ENCODE measurements around the gene ARHGAP19.

Gene ARHGAP19

DNA sequence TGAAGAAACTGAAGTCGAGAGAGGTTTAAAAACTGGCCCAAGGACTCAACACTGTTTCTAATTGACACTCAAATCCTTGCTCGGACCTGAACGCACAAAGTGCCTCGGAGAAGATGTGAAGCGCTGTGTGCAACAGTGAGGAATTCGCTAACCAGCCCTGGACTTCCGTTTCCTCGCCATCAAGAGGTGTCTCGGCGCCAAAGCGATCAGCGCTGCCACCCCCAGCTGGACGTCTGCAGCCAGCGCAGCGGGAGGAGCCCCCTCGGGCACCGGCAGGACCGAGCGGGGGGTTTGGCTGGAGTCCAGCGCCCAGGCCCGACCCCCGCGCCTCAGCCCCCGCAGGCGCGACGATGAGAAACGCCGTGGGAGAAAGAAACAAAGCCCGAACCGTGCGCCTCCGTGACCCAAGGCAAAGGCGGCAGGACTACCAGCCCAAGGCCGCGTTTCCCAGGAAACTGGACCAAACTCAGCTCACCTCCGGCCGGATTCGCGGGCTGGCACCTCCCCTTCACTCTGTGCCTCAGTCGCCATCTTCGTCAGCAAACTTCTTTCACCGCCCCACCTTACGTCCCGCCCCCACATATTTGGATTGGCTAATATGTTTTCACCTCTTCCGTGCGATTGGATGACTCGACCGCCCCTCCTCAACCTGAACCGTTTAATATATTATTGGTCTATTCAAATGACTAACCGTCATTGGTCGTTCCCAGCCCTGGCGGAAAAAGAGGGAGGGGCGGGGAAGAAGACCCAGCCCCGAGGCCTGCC, at the start of gene ARHGAP19:
Gene ARHGAP19 (minus strand): TSS at position 541 of the 765 bp plus-strand sequence. CDS start 10 bp downstream, at position 531.
- peak; percentile 82 to 89 for DNase-seq (ENCODE audit: low read depth in 2 of 2)

- DNase-seq (ENCODE audit: low read depth in 2 of 2) = no peak
Measured at GRCh38 chr10:97341416-97341815, 49.0 kb upstream of the ARHGAP19 start.

DNA sequence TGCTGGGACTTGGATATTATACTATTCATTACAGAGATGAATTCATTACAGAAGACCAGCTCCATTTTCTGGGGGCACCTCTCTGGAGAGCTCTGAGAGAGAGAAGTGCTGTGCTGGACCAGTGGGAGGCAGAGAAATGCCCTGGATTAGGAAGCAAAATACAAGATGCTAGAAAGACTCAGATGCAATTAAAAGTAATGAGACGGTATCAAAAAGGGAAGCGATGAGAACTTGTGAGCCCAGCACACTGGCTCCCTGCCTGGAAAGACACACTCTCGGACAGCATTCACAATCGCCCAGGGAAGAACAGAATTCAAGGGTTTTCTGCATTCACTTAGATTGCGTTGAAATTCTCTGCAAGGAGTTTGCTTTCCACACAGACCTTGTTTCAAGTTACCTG, 45.6 kb upstream of the ARHGAP19 start:
- DNase-seq (ENCODE audit: low read depth in 2 of 2) = no peak

DNA sequence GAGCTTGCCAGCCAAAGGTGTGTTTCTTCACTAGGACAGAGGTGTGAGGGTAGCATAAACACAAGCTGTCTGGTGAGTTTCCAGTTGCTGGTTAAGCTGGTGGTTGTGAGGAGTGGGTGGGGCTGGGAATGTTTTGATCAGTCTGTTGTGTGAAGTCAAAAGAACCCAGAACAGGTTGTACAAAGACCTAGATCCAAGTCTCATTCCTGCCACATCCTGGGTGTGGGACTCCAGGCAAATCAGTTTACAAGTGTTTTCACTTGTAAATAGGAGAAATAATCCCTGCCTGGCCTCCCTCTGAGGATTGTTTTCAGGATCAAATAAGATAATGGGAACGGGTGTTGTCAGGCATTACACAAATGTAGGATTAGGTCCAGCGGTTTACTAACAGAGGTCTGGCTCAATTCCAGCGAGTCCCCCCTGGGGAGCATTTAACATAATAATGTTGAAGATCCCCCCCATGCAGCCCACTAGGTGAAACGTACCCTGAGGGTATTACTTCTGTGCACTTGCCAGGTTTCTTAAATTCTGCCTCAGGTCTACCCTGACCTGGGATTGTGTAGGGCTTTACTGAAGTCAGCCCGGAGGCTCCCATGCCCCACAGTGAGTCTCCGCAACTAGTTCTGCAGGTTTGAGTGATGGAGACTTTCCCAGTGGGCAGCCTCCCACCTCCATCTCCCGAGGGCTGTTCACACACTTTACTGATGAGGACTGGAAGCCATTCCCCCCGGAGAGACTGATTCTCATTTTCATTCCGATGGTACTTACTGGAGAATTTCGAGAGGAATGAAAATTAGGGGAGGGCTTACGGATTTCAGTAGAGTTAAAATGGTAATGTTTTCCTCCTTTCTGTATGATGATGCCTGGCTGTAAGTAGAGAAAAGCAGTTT, 44.8 kb upstream of the ARHGAP19 start:
- no peak for DNase-seq (ENCODE audit: low read depth in 2 of 2)

DNA sequence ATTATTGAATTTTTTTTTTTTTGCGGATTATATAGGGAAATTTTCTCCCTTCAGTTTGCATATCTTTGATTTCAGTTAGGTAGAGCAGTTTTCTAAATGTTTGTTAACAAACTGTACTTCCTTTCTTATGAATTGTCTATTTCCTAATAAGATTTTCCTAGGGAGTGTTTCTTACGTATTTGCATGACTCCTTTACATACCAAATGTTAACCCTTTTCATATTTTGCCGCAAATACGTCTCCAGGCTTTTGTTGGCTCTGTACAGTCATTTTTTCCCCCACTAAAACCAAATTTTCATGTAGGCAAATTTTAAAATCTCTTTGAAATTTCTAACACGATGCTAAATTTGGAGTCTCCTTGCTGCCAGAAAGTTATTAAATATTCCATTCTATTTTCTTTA, 44.0 kb upstream of the ARHGAP19 start:
- DNase-seq (ENCODE audit: low read depth in 2 of 2) = no peak

GRCh38 chr10:97336006-97336405, 43.6 kb upstream of the ARHGAP19 start:
- no peak for DNase-seq (ENCODE audit: low read depth in 2 of 2)

DNA sequence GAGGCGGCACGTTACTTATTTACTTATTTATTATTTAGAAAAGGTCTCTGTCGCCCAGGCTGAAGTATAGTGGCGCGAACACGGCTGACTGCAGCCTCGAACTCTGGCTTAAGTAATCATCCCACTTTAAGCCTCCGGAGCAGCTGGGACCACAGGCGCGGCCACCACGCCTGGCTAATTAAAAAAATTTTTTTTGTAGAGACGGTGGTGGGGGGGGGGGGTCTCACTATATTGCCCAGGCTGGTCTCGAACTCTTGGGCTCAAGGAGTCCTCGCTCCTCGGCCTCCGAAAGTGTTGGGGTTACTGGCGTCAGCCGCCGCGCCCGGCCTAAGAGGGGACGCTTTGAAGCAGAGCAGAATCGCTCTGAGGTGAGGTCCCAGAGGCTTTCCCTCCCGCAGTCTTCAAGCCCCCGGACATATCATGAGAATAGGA, 42.8 kb upstream of the ARHGAP19 start:
- DNase-seq (ENCODE audit: low read depth in 2 of 2) = no peak

DNA sequence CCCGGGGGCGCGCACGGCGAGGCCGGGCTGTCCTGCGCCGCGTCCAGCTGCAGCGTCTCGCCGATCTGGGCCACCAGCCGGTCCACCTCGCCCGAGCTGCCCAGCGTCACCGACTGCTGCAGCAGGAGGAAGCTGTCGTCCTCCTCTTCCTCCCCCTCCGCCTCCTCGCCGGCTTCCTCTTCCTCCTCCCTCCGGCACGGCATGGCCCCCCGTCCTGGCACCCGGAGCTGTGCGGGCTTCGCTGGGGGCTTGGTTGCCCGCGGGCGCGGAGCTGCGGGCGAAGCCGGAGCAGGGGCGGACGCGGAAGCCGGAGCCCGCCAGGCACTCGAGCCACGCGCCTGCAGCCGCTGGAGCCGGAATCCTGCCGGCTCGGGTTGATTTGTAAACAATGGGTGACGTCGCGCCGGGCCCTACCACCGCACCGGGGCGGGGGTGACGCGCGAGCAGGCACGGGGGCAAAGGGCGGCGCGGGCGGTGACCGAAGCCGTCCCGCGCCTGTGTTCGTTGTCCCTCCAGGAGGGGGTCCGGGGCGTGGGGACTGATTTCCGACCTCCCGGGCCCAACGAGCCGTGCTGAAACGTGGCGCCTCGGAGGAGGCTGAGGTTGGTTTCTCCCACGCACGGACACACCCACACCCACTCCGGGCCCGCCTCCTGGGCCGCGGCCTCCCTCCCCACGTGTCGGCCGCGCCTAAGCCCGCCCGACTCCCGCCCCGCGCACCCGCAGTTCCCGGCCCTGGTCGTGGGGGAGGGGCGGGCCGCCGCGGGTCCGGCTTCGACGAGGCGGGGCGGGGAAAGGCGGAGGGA, 42.1 kb upstream of the ARHGAP19 start, which contains the start of gene FRAT2:
Gene FRAT2 (minus strand): TSS at position 360 of the 806 bp plus-strand sequence. CDS start 157 bp downstream, at position 203.
- peak; percentile 77 to 82 for DNase-seq (ENCODE audit: low read depth in 2 of 2)

GRCh38 chr10:97333601-97334369, 41.3 kb upstream of the ARHGAP19 start:
- peak in 1 of 2 donors; percentile 37 for DNase-seq (ENCODE audit: low read depth in 2 of 2)

GRCh38 chr10:97333351-97333600, 40.8 kb upstream of the ARHGAP19 start:
- DNase-seq (ENCODE audit: low read depth in 2 of 2) = no peak

DNA sequence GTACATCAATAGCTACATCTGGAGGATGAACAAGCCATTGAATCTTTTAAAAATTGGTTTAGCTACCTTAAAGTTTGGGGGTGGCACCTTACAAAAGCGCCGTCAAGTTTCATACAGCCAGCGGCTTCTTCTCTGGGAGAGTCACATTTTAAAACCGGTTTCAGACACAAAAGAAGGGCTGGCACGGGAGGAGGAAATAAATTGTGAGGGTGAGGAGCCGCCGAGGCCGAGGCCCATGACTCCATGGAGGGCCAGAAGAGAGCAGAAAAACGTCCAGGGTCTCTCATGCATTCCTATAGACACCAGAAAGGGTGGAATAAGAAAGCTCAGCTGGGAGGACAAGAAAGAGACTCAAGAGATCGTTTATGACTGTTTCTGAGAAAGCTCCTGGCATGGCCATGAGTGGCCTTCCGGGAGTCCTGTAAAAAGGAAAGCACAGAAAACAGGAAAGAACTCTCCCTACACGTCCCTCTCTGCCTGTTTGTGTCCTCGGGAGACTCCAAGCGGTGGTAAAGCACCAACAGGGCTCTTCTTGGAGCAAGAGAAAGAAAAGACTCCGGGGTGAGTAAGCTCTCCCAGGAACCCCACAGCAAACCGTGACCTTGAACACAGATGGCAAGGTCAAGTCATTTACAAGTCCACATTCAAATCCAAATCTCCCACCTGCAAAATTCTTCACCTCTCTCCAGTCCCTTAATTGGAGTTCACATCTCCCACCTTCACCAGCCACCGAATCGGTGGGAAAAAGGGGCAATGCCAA, 40.3 kb upstream of the ARHGAP19 start:
- no peak for DNase-seq (ENCODE audit: low read depth in 2 of 2)

- no peak for DNase-seq (ENCODE audit: low read depth in 2 of 2)
Measured at GRCh38 chr10:97331153-97331703, 38.8 kb upstream of the ARHGAP19 start.

DNA sequence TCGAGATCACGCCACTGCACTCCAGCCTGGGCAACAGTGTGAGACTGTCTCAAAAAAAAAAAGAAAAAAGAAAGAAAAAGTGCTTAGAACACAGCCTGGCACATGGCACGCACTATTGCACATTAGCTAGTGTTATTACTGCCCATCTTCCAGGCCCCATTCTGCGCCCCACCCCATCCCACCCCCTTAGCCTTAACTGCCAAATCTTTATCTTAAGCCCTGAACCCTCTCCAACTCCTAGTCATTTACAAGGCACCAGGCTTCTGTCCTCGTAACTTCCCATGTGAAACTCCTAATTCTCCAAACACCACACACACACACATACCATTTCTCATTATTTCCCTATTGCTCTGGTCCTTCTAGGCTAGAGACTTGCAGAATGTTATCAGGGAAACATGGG, 37.3 kb upstream of the ARHGAP19 start:
- DNase-seq (ENCODE audit: low read depth in 2 of 2) = no peak

DNA sequence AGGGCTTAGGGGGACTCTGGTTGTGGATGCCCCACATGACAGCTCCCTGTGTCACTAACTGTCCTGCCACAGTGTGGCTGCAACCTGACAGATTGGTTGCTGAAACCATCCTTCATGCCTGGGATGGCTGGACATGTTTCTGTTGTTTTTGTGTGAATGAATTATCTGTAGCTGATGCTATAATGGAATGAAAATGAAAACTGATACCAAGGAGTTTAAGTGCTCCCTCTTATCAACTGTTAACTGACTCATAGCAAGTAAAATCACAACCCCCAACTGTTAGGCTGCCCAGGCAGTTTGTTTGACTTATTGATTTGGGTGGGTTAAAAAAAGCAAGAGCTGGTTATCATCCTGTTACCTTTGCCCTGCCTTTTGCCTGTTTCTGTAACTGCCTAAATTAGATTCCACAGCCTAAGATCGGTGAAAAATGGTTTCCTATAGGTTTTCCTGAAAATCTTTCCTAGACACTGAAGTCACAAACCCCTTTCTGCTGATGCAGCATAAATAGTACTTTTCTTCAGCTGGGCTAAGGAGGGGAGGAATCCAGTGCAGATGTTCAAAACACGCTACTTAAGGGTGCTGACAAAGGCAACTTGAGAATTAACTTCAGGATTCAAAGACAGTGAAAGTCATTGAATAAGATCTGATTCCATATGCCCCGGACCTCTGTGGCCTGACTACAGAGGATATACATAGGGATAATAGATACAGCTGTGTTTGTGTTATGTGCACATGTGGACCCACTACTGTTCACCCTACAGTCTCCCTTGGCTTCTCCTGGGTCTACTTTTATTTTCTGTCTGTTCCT, 36.4 kb upstream of the ARHGAP19 start:
- DNase-seq (ENCODE audit: low read depth in 2 of 2) = no peak

DNA sequence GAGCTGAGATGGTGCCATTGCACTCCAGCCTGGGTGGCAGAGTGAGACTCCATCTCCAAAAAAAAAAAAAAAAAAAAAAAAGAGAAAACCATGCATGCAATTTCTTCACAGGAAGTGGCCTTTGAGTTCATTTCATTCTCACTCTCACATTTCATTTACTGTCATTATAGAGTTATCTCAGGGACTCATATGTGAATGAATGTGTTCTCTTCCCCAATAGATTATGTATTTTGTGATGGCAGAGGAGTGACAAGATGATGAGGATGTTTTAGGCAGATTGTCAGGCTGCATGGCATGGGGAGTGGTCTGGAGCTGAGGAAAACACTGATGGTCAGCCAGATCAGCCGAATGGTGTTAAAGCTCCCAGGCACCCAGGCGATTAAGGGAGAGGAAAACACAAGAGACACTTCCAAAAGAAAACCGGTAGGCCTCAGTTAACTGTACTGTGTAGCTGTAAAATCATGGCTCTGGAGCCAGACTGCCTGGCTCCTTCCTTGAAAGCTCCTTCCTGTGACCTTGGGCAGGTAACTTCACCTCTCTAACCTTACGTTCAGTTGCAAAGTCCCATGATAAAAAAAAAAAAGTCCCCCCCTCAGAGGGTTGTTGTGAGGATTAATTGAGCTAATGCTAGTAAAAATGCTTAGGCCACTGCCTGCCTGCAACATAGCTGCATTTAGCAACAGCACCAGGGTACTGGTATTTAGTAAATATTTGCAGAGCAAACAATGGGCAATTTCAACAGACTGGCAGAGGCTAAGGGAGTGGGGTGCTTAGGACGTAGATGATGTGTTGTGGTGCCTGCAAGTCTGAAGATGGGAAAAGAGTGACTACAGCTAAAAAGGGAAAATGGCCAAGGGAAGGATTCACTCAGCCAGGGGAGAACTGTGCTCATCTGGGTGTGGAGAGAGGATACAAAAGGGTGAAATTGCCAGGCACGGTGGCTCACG, 35.2 kb upstream of the ARHGAP19 start:
- DNase-seq (ENCODE audit: low read depth in 2 of 2) = no peak

DNA sequence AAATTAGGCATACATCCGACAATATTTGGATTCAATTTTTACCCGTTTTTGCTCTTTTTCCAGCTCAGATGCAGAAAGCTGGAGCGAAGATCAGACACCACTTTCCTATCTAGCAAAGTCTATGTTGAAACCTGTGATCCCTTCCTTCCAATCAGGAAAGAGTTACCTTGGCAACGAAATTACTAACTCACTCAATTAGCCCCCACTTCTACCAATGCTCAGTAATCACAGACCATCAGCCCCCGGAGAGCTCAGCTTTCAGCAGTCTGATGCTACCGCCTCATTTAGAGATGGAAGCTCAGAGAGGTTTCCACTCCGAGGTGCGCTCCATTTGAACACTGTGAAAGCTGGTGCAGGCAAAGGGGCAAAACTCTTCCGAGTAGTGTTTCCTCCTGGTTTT, 33.3 kb upstream of the ARHGAP19 start:
- no peak for DNase-seq (ENCODE audit: low read depth in 2 of 2)

DNA sequence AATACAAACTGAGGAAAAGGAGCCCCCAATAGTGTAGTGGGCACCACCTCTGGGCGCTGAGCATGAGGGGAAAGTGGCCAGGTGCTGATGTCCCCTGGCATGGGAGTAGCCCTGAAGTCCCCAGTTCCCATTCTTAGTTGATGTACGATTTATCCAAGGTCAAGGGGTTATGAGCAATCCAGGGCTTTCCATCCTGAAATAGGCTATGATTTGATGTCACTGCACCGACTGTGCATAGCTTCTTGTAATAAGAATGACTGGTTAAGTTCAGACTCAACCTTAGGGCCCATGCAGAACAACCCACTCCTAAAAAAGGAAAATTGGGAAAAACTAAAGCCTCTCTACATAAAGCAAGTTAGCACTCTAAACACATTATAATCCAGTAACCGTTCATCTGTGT, 31.1 kb upstream of the ARHGAP19 start:
- no peak for DNase-seq (ENCODE audit: low read depth in 2 of 2)

GRCh38 chr10:97321804-97322190, 29.4 kb upstream of the ARHGAP19 start:
- DNase-seq (ENCODE audit: low read depth in 2 of 2) = no peak

Data from stimulated activated CD8-positive, alpha-beta memory T cell treated with anti-CD3 and anti-CD28 coated beads, Interleukin-2, amount 100 ng/mL, for 48 hours (primary cell).